DOHH2 (cell line): Measurements from ENCODE around the gene PPP1R13B.
A peak's percentile ranks its signal among the peaks of the same experiment; 100 is the strongest.

Source experiments
- H3F3A ChIP-seq: fragments of 200-600 bp; sonication (generic), shearing (Covaris generic); 2 replicates; pipeline ENCODE4 v1.6.0; 2016; ENCODE audit warnings: antibody characterized with exemption, mild to moderate bottlenecking; ENCODE audit not compliant: control insufficient read depth, insufficient read depth
- H3K27ac ChIP-seq: fragments of 200-600 bp; sonication (generic); 2 replicates; pipeline ENCODE4 v1.5.1; 2014; ENCODE audit warnings: low read depth, mild to moderate bottlenecking, low read length, moderate library complexity
- H3K27me3 ChIP-seq: fragments of 200-600 bp; sonication (generic); 2 replicates; pipeline ENCODE4 v1.6.1; 2014; ENCODE audit warnings: mild to moderate bottlenecking, low read length, mixed read lengths; ENCODE audit not compliant: control insufficient read depth
- H3K36me3 ChIP-seq: fragments of 200-600 bp; sonication (generic); 2 replicates; pipeline ENCODE4 v1.6.1; 2014; ENCODE audit warnings: mild to moderate bottlenecking, low read length, moderate library complexity, mixed read lengths; ENCODE audit not compliant: control insufficient read depth
- H3K4me1 ChIP-seq: fragments of 200-600 bp; sonication (generic); 2 replicates; pipeline ENCODE4 v1.6.1; 2014; ENCODE audit warnings: mild to moderate bottlenecking, low read length, mixed read lengths; ENCODE audit not compliant: control insufficient read depth
- H3K4me2 ChIP-seq: fragments of 200-600 bp; sonication (generic); 2 replicates; pipeline ENCODE4 v1.6.0; 2014; ENCODE audit warnings: mild to moderate bottlenecking, low read length, moderate library complexity
- H3K4me3 ChIP-seq: fragments of 200-600 bp; sonication (generic); 2 replicates; pipeline ENCODE4 v1.5.1; 2014; ENCODE audit warnings: mild to moderate bottlenecking, low read length, mixed read lengths
- H3K79me2 ChIP-seq: fragments of 200-600 bp; sonication (generic); 2 replicates; pipeline ENCODE4 v1.6.1; 2014; ENCODE audit warnings: mild to moderate bottlenecking, low read length, mixed read lengths; ENCODE audit not compliant: control insufficient read depth
- H3K9me2 ChIP-seq: fragments of 200-600 bp; sonication (generic); replicated peaks from 2 replicates; pipeline ENCODE4 v1.6.1; 2014; ENCODE audit warnings: mild to moderate bottlenecking, low read length, mixed read lengths; ENCODE audit not compliant: control insufficient read depth
- H3K9me3 ChIP-seq: fragments of 200-600 bp; sonication (generic); 2 replicates; pipeline ENCODE4 v1.6.1; 2014; ENCODE audit warnings: antibody characterized with exemption, low read length, mixed read lengths; ENCODE audit not compliant: control insufficient read depth, insufficient read depth
- H4K20me1 ChIP-seq: fragments of 200-600 bp; sonication (generic); 2 replicates; pipeline ENCODE4 v1.6.0; 2014; ENCODE audit warnings: low read depth, mild to moderate bottlenecking, antibody characterized with exemption, low read length, moderate library complexity; ENCODE audit not compliant: control insufficient read depth, insufficient read depth
- EZH2phosphoT487 ChIP-seq: fragments of 200-600 bp; sonication (generic); IDR thresholded peaks from 2 replicates; pipeline ENCODE4 v1.6.1; 2017; ENCODE audit warnings: borderline replicate concordance, mild to moderate bottlenecking, antibody characterized with exemption, low read length, moderate library complexity, mixed read lengths
- TF ChIP-seq, protein P1 (sequence below): fragments of 200-600 bp; sonication (generic); IDR thresholded peaks from one replicate; pipeline ENCODE4 v1.5.1; 2014; ENCODE audit warnings: antibody characterized with exemption, mild to moderate bottlenecking, low read depth, low read length; ENCODE audit not compliant: poor library complexity, severe bottlenecking

PPP1R13B gene

DNA sequence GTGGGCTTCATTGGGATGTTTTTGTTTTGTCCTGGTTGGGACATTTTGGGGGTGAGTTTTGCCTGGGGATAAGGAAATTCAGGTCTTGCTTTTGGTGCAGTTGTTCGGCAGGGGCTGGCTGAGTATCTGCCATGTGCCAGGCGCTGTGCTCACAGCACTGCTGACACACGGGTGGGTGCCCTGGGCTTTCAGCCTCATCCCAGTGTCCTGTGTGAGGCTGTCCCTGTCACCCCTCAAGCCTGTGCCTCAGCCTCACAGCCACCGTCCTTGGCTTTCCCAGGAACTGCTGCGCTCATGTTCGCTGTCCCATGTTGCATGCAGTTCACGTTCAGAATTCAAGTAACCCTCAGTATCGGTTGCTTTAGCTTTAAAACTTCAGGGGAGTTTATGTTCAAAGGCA lies 157.0 kb downstream of the PPP1R13B start:
- Histone ChIP-seq H3K9me3 (no peaks in the 10 kb centered on the region), H3K27me3 (no peaks in the 10 kb centered on the region), H4K20me1 (no peaks in the 10 kb centered on the region), H3F3A (peaks cover 41% of the 10 kb centered on the region), H3K4me1 (peaks cover 69% of the 10 kb centered on the region), H3K4me2 (peak overlapping the region; percentile 80), H3K4me3 (peak overlapping the region; percentile 70), H3K27ac (peak overlapping the region; percentile 92), H3K36me3 (peaks cover 56% of the 10 kb centered on the region), H3K9me2 (no peaks in the 10 kb centered on the region), H3K79me2 (peaks cover 36% of the 10 kb centered on the region)
- no peak for TF ChIP-seq EZH2phosphoT487
- TF ChIP-seq, protein P1, sequence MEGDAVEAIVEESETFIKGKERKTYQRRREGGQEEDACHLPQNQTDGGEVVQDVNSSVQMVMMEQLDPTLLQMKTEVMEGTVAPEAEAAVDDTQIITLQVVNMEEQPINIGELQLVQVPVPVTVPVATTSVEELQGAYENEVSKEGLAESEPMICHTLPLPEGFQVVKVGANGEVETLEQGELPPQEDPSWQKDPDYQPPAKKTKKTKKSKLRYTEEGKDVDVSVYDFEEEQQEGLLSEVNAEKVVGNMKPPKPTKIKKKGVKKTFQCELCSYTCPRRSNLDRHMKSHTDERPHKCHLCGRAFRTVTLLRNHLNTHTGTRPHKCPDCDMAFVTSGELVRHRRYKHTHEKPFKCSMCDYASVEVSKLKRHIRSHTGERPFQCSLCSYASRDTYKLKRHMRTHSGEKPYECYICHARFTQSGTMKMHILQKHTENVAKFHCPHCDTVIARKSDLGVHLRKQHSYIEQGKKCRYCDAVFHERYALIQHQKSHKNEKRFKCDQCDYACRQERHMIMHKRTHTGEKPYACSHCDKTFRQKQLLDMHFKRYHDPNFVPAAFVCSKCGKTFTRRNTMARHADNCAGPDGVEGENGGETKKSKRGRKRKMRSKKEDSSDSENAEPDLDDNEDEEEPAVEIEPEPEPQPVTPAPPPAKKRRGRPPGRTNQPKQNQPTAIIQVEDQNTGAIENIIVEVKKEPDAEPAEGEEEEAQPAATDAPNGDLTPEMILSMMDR = no peak

DNA sequence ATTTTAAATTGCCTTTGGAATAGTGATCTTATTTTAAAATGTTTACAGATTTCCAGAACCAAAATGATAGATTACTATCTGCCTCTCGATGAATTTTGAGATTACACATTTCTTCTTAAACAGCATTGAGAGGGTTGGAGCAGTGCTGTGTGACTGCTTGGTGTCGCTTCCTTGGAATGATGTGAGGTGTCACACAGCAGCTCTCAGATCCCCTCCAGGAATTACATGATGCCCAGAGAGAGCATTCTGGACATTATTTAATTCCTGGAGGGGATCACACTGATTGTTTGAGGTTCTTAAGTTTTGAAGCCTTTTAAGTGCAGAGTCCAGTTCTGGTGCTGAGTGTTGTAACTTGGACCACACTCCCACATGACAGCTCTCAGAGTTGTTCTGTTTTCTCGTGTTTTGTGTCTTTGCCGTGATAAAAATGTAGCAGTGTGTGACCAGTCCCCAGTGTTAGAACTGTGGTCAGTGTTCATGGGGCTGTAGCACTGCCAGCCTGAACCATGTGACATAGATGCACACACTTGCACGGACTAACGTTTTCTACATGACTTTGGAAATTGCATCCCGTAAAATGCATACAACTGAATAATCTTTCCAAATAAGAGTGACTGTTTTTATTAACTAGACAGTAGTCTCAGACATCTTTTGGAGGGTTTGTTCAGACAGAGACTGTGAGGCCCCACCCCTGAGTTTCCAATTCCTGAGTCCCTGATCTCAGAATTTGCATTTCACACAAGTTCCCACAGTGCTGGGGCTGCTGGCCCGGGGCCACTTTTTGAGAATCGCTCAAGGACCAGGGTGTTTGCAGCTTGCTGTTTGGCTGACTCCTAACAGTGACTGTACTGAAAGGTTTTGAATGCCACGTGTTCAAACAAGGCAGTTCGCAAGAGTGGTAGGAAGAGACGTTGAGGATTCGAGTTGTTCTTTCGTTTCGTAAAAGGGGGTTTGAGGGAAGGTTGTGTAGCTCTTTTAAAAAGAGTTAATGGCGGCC lies 158.2 kb downstream of the PPP1R13B start:
- no peaks in the 10 kb centered on the region for H4K20me1 ChIP-seq
- no peaks in the 10 kb centered on the region for H3K27me3 ChIP-seq
- H3K27ac ChIP-seq = peak overlapping the region; percentile 92
- H3K4me1 ChIP-seq = peaks cover 59% of the 10 kb centered on the region
- no peaks in the 10 kb centered on the region for H3K9me2 ChIP-seq
- TF ChIP-seq, protein P1 = no peak
- TF ChIP-seq EZH2phosphoT487 = no peak
- H3K4me2 ChIP-seq = peak overlapping the region; percentile 80
- peaks cover 60% of the 10 kb centered on the region for H3K36me3 ChIP-seq
- H3K9me3 ChIP-seq = no peaks in the 10 kb centered on the region
- H3K4me3 ChIP-seq = peak overlapping the region; percentile 70
- H3F3A ChIP-seq = peaks cover 42% of the 10 kb centered on the region
- H3K79me2 ChIP-seq = peaks cover 36% of the 10 kb centered on the region

DNA sequence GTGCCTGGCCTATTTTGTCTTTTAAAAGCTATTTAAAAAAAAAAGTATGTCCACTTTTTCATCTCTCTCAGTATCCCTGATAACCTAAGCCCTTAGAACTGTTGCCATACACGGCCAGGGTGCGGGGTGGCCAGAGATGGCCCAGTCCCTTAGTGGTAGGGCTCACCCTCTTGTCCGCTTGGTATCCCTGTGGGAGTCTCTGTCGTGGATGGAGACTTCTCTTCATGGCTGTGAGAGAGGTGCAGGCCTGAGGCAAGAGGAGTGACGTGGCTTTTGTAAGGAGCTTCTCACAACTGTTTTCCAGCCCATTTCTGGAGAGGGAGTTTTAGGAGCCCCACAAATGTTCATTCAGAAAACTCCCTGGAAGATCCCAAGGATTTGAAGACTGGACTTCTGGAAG lies 158.9 kb downstream of the PPP1R13B start:
- Histone ChIP-seq H3K4me3 (no peak overlapping the region; the same call in 1 of the 2 replicates), H3K27me3 (no peaks in the 10 kb centered on the region), H3F3A (peaks cover 42% of the 10 kb centered on the region), H3K9me3 (no peaks in the 10 kb centered on the region), H3K4me1 (peaks cover 51% of the 10 kb centered on the region), H3K4me2 (peak overlapping the region; percentile 80), H4K20me1 (no peaks in the 10 kb centered on the region), H3K27ac (peak overlapping the region; percentile 92), H3K79me2 (peaks cover 33% of the 10 kb centered on the region), H3K9me2 (no peaks in the 10 kb centered on the region), H3K36me3 (peaks cover 58% of the 10 kb centered on the region)
- TF ChIP-seq EZH2phosphoT487 = no peak
- TF ChIP-seq, protein P1 = no peak
